ENCODE data around the gene METTL9. TPM values are rescaled to one million over a fixed set of nuclear protein-coding genes. Genes with fewer than 3 reads are reported as not detected.
"Not testable (repeated sequence)": the region's sequence is repeated elsewhere in the genome, so short reads cannot be mapped to it uniquely, and the experiment has no call there.

METTL9 gene
- total and polyA plus RNA-seq, 2 of the 13 experiments (the other 11 are each of a cell fraction or from before 2014, with no cell fraction given) = 123 to 204 TPM

GRCh38 chr16:21577487-21577886, 21.9 kb upstream of the METTL9 start:
- H4K20me1 ChIP-seq (ENCODE audit: insufficient read depth, low read length); in situ Hi-C loops (cut with HindIII; ENCODE audit: extremely low pct_ligation_motif_present, low pct_unique_long_range_greater_than_20kb); H3K9ac ChIP-seq (ENCODE audit: insufficient read depth, low read depth, low read length); H2AFZ ChIP-seq (ENCODE audit: low read length); H3K79me2 ChIP-seq (ENCODE audit: insufficient read depth, low read length); H3K9me3 ChIP-seq (ENCODE audit: low read length); H3K27ac ChIP-seq (ENCODE audit: extremely low read length, insufficient read depth, low read length); H3K4me1 ChIP-seq (ENCODE audit: insufficient read depth, low read length); H3K4me2 ChIP-seq (ENCODE audit: low read depth, low read length); CTCF ChIA-PET (ENCODE audit: low intra/inter-chr PET ratio, low total read pairs); H3K4me3 ChIP-seq (replicated peaks in 1 of 3; ENCODE audit: insufficient read depth in 1 of 3, low read depth in 2 of 3, low read length in 3 of 3); POLR2A ChIA-PET; H3K36me3 ChIP-seq (replicated peaks in 1 of 2; ENCODE audit: control insufficient read depth in 1 of 2, insufficient read depth in 2 of 2, low read length in 2 of 2); FAIRE-seq; DNase-seq (ENCODE audit: low spot score); BruUV-seq (replicated peaks); ATAC-seq; TF ChIP-seq FOXP1 (CRISPR knock-in tag; IDR thresholded peaks at IDR 0.05); USF2 (IDR thresholded peaks at IDR 0.05; ENCODE audit: low read depth, low read length): not testable (repeated sequence)
- 17% methylated on average over 2 of the region's 2 CpGs for WGBS (ENCODE audit: low lambda C conversion rate)
- TF ChIP-seq FOXP1 (IDR thresholded peaks at IDR 0.05) (peak; percentile 36; the same call in 1 of the 2 replicates), USF2 (CRISPR knock-in tag; IDR thresholded peaks at IDR 0.05; ENCODE audit: borderline replicate concordance) (0 out of 2 replicates have a peak, but pooled peaks have one; percentile 1), NBN (conservative IDR thresholded peaks at IDR 0.05) (0 out of 2 replicates have a peak, but pooled peaks have one; percentile 26)
- intact Hi-C loops (cut with micrococcal nuclease; ENCODE audit: unreplicated experiment) = loop anchor here (10.0 kb wide), 1 partner anchor 1057 kb away; no protein-coding TSS in a partner anchor
- H3K27me3 ChIP-seq (ENCODE audit: control insufficient read depth in 1 of 2, insufficient read depth in 2 of 2, low read length in 2 of 2) = peaks cover 3 to 24% of the 10 kb centered on the region in 2 experiments; a peak in 4 of 5 replicates

- BruUV-seq (replicated peaks); H3K79me2 ChIP-seq (ENCODE audit: insufficient read depth, low read length); H3K4me1 ChIP-seq (ENCODE audit: insufficient read depth, low read length); H4K20me1 ChIP-seq (ENCODE audit: insufficient read depth, low read length); H3K36me3 ChIP-seq (replicated peaks in 1 of 2; ENCODE audit: control insufficient read depth in 1 of 2, insufficient read depth in 2 of 2, low read length in 2 of 2); H3K4me3 ChIP-seq (replicated peaks in 1 of 3; ENCODE audit: insufficient read depth in 1 of 3, low read depth in 2 of 3, low read length in 3 of 3); DNase-seq (ENCODE audit: low spot score); H3K9ac ChIP-seq (ENCODE audit: insufficient read depth, low read depth, low read length); H3K4me2 ChIP-seq (ENCODE audit: low read depth, low read length); H3K9me3 ChIP-seq (ENCODE audit: low read length); H2AFZ ChIP-seq (ENCODE audit: low read length); CTCF ChIA-PET (ENCODE audit: low intra/inter-chr PET ratio, low total read pairs); FAIRE-seq; POLR2A ChIA-PET; H3K27ac ChIP-seq (ENCODE audit: extremely low read length, insufficient read depth, low read length); in situ Hi-C loops (cut with HindIII; ENCODE audit: extremely low pct_ligation_motif_present, low pct_unique_long_range_greater_than_20kb); ATAC-seq: not testable (repeated sequence)
- TF ChIP-seq ZMYM2 (CRISPR knock-in tag; IDR thresholded peaks at IDR 0.05) (0 out of 2 replicates have a peak, but pooled peaks have one; percentile 45), ZNF770 (CRISPR knock-in tag; IDR thresholded peaks at IDR 0.05) (peak; percentile 31; the same call in 1 of the 2 replicates), JUNB (CRISPR knock-in tag; IDR thresholded peaks at IDR 0.05; ENCODE audit: borderline replicate concordance) (peak; percentile 47; the same call in 1 of the 2 replicates)
- intact Hi-C loops (cut with micrococcal nuclease; ENCODE audit: unreplicated experiment) = loop anchor here (2.0 to 10.0 kb wide), 2 partner anchors 20 to 1056 kb away; no protein-coding TSS in a partner anchor
- H3K27me3 ChIP-seq (ENCODE audit: control insufficient read depth in 1 of 2, insufficient read depth in 2 of 2, low read length in 2 of 2) = peaks cover 3 to 24% of the 10 kb centered on the region in 2 experiments; a peak in 4 of 5 replicates
- WGBS (ENCODE audit: low lambda C conversion rate) = 23% methylated on average over 5 of the region's 5 CpGs
Observed at GRCh38 chr16:21578311-21578710, 21.1 kb upstream of the METTL9 start.

Data from HepG2 (cell line).